Karpas-422 (cell line): ENCODE data around the gene SPRYD3. TPM values are rescaled to one million over a fixed set of nuclear protein-coding genes. Genes with fewer than 3 reads are reported as not detected.

ENCODE experiments used
- DNase-seq: peaks from one replicate; pipeline ENCODE4 v3.0.0-alpha.2; 2015
- H2AFZ ChIP-seq: fragments of 200-600 bp; sonication (generic); 2 replicates; pipeline ENCODE4 v1.6.1; 2014; ENCODE audit warnings: antibody characterized with exemption, low read length, mixed read lengths
- H3K27ac ChIP-seq: fragments of 200-600 bp; sonication (generic); 2 replicates; pipeline ENCODE4 v1.5.1; 2014; ENCODE audit warnings: mild to moderate bottlenecking, low read length, moderate library complexity
- H3K27me3 ChIP-seq: fragments of 200-600 bp; sonication (generic); 2 replicates; pipeline ENCODE4 v1.6.1; 2014; ENCODE audit warnings: low read length, mixed read lengths
- H3K36me3 ChIP-seq: fragments of 200-600 bp; sonication (generic); 2 replicates; pipeline ENCODE4 v1.6.1; 2014; ENCODE audit warnings: low read length, mixed read lengths; ENCODE audit not compliant: insufficient read depth
- H3K4me1 ChIP-seq: fragments of 200-600 bp; sonication (generic); 2 replicates; pipeline ENCODE4 v1.6.1; 2014; ENCODE audit warnings: mild to moderate bottlenecking, low read length, mixed read lengths
- H3K4me2 ChIP-seq: fragments of 200-600 bp; sonication (generic); 2 replicates; pipeline ENCODE4 v1.6.1; 2014; ENCODE audit warnings: low read length, low read depth, mild to moderate bottlenecking; ENCODE audit not compliant: poor library complexity, severe bottlenecking
- H3K4me3 ChIP-seq: fragments of 200-600 bp; sonication (generic); 2 replicates; pipeline ENCODE4 v1.5.1; 2014; ENCODE audit warnings: mild to moderate bottlenecking, antibody characterized with exemption, low read length, mixed read lengths
- H3K79me2 ChIP-seq: fragments of 200-600 bp; sonication (generic); 2 replicates; pipeline ENCODE4 v1.6.1; 2014; ENCODE audit warnings: mild to moderate bottlenecking, low read length, mixed read lengths
- H3K9ac ChIP-seq: fragments of 200-600 bp; sonication (generic); 2 replicates; pipeline ENCODE4 v1.6.0; 2014; ENCODE audit warnings: low read length
- H3K9me2 ChIP-seq: fragments of 200-600 bp; sonication (generic), shearing (Covaris generic); replicated peaks from 2 replicates; pipeline ENCODE4 v1.6.0; 2014; ENCODE audit warnings: mild to moderate bottlenecking, low read length, moderate library complexity; ENCODE audit not compliant: insufficient read depth
- H3K9me3 ChIP-seq: fragments of 300-700, 200-600 bp; sonication (generic); 2 replicates; pipeline ENCODE4 v1.6.1; 2014; ENCODE audit warnings: low read length, mixed read lengths
- H4K20me1 ChIP-seq: fragments of 200-600 bp; sonication (generic); 2 replicates; pipeline ENCODE4 v1.6.1; 2014; ENCODE audit warnings: mild to moderate bottlenecking, antibody characterized with exemption, low read length, low read depth; ENCODE audit not compliant: insufficient read depth
- total RNA-seq: library from RNA; depleted of rRNA; stranded (reverse); fragments of >200 nt; shearing (Covaris generic); gene quantifications from 2 replicates; pipeline ENCODE4 v1.2.3, GENCODE V29; 2014; ENCODE audit warnings: low replicate concordance

SPRYD3 gene
- total RNA-seq, 1 experiment from 2014 or later = 11.1 TPM

- no peak overlapping the region for H3K27ac ChIP-seq
- no peak for DNase-seq
- no peak overlapping the region for H3K4me2 ChIP-seq
- H3K36me3 ChIP-seq = no peaks in the 10 kb centered on the region
- H3K27me3 ChIP-seq = no peaks in the 10 kb centered on the region
- H3K9me3 ChIP-seq = no peaks in the 10 kb centered on the region
- H2AFZ ChIP-seq = no peak overlapping the region
- no peaks in the 10 kb centered on the region for H3K9me2 ChIP-seq
- H4K20me1 ChIP-seq = no peaks in the 10 kb centered on the region; the same call in 1 of the 2 replicates
- no peaks in the 10 kb centered on the region for H3K79me2 ChIP-seq
- H3K9ac ChIP-seq = 0 out of 2 replicates have a peak overlapping the region, but pooled peaks have one; percentile 13
- H3K4me1 ChIP-seq = peaks cover 7% of the 10 kb centered on the region
- no peak overlapping the region for H3K4me3 ChIP-seq
Observed at GRCh38 chr12:53063708-53064612, 15.2 kb downstream of the SPRYD3 start.

DNA sequence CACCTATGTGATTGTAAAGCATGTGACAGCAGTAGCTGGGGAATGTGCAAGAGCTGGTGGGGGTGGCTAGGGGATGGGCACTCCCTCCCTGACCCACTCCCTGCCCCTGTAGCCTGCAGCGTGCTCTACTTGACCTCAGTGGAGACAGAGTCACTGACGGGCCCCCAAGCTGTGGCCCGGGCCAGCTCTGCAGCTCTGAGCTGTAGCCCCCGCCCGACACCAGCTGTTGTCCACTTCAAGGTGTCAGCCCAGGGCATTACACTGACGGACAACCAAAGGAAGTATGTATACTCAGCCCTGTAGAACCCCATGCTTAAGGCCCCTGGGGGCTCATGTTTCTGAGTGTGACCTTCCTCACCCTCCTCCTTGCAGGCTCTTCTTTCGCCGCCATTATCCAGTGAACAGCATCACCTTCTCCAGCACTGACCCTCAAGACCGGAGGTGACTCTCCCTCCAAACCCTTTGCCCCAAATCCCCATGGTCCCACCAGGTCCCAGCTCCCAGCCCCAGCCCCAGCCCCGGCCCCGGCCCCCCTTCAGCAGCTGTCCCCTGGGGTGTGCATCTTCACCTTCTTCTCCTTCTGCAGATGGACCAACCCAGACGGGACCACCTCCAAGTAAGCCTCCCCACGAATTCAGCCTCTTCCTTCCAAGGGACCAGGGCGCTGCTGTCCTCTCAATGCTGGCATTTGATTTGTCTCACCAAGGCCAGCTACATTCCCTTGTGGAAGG is 16.0 kb downstream of the SPRYD3 start:
- H3K9me2 ChIP-seq = no peaks in the 10 kb centered on the region
- no peaks in the 10 kb centered on the region for H3K36me3 ChIP-seq
- no peak overlapping the region for H3K4me2 ChIP-seq
- DNase-seq = no peak
- H3K9ac ChIP-seq = no peak overlapping the region
- no peaks in the 10 kb centered on the region for H3K79me2 ChIP-seq
- no peak overlapping the region for H2AFZ ChIP-seq
- no peaks in the 10 kb centered on the region for H3K9me3 ChIP-seq
- H3K4me3 ChIP-seq = no peak overlapping the region
- H3K4me1 ChIP-seq = peaks cover 7% of the 10 kb centered on the region
- H4K20me1 ChIP-seq = no peaks in the 10 kb centered on the region; the same call in 1 of the 2 replicates
- no peaks in the 10 kb centered on the region for H3K27me3 ChIP-seq
- H3K27ac ChIP-seq = no peak overlapping the region

DNA sequence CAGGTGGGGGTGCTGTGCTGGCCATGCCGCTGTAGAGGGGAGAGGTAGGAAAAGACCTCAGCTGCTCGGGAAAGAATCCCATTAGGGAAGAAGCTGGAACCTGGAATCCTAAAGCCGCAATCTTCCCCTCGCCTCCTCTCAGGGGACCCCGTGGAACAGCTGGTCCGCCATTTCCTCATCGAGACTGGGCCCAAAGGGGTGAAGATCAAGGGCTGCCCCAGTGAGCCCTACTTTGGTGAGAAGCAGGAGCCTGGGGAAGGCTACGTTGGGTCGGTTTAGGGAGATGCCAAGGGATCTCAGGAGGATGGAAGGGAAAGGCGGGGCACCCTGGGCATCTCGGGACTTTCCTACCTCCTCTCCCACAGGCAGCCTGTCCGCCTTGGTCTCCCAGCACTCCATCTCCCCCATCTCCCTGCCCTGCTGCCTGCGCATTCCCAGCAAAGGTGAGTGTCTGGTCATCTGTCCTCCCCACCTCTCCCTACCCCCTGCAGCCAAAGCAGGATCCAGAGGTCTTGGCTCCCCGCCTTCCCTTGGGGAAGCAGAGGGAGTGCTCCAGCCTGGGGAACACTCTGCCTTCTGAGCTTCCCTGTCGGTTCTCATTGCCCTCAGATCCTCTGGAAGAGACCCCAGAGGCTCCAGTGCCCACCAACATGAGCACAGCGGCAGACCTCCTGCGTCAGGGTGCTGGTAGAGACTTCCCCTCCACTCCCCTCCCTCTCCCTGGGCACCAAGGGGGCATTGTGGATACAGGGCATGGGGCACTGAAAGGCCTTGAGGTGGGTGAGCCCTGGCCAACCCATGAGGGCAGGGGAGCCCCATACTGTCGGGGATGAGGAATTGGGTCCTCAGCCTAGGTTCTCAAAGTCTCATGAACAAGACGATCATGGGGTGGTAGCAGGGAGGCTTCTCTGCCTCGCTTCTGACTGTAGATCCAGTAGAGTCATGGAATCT is 16.9 kb downstream of the SPRYD3 start:
- Histone ChIP-seq H3K4me3 (no peak overlapping the region), H3K4me1 (peaks cover 7% of the 10 kb centered on the region), H3K9ac (no peak overlapping the region), H2AFZ (no peak overlapping the region), H3K79me2 (no peaks in the 10 kb centered on the region), H3K9me3 (no peaks in the 10 kb centered on the region), H3K27me3 (no peaks in the 10 kb centered on the region), H4K20me1 (no peaks in the 10 kb centered on the region; the same call in 1 of the 2 replicates), H3K36me3 (no peaks in the 10 kb centered on the region), H3K9me2 (no peaks in the 10 kb centered on the region), H3K27ac (no peak overlapping the region), H3K4me2 (no peak overlapping the region)
- no peak for DNase-seq

- H3K9ac ChIP-seq = no peak overlapping the region
- no peak overlapping the region for H3K4me3 ChIP-seq
- H3K9me3 ChIP-seq = no peaks in the 10 kb centered on the region
- no peaks in the 10 kb centered on the region for H3K27me3 ChIP-seq
- H2AFZ ChIP-seq = no peak overlapping the region
- no peak overlapping the region for H3K27ac ChIP-seq
- DNase-seq = peak; percentile 65
- H3K4me1 ChIP-seq = peaks cover 7% of the 10 kb centered on the region
- no peaks in the 10 kb centered on the region for H3K36me3 ChIP-seq
- no peaks in the 10 kb centered on the region for H3K79me2 ChIP-seq
- H3K9me2 ChIP-seq = no peaks in the 10 kb centered on the region
- H3K4me2 ChIP-seq = no peak overlapping the region
- H4K20me1 ChIP-seq = no peaks in the 10 kb centered on the region; the same call in 1 of the 2 replicates
Observed at GRCh38 chr12:53061404-53062010, 17.7 kb downstream of the SPRYD3 start.

DNA sequence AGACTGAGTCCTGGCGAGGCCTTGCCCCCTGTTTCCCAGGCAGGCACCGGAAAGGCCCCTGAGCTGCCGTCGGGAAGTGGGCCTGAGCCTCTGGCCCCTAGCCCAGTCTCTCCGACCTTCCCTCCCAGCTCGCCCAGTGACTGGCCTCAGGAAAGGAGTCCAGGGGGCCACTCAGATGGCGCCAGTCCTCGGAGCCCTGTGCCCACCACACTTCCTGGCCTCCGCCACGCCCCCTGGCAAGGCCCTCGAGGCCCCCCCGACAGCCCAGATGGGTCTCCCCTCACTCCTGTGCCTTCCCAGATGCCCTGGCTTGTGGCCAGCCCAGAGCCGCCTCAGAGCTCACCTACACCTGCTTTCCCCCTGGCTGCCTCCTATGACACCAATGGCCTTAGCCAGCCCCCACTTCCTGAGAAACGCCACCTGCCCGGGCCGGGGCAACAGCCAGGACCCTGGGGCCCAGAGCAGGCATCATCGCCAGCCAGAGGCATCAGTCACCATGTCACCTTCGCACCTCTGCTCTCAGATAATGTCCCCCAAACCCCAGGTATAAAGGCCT is 18.4 kb downstream of the SPRYD3 start:
- no peak for DNase-seq
- Histone ChIP-seq H3K36me3 (no peaks in the 10 kb centered on the region), H3K4me2 (no peak overlapping the region), H3K9ac (no peak overlapping the region), H3K9me3 (no peaks in the 10 kb centered on the region), H2AFZ (no peak overlapping the region), H3K79me2 (no peaks in the 10 kb centered on the region), H3K9me2 (no peaks in the 10 kb centered on the region), H4K20me1 (no peaks in the 10 kb centered on the region; the same call in 1 of the 2 replicates), H3K27me3 (no peaks in the 10 kb centered on the region), H3K4me3 (no peak overlapping the region), H3K4me1 (peaks cover 7% of the 10 kb centered on the region), H3K27ac (no peak overlapping the region)

- no peak overlapping the region for H3K4me3 ChIP-seq
- DNase-seq = no peak
- H3K9me3 ChIP-seq = no peaks in the 10 kb centered on the region
- H3K4me2 ChIP-seq = no peak overlapping the region
- no peak overlapping the region for H3K27ac ChIP-seq
- no peak overlapping the region for H3K9ac ChIP-seq
- H3K79me2 ChIP-seq = no peaks in the 10 kb centered on the region
- H2AFZ ChIP-seq = no peak overlapping the region
- no peaks in the 10 kb centered on the region for H3K9me2 ChIP-seq
- H3K4me1 ChIP-seq = peaks cover 7% of the 10 kb centered on the region
- H3K36me3 ChIP-seq = no peaks in the 10 kb centered on the region
- no peaks in the 10 kb centered on the region for H4K20me1 ChIP-seq
- H3K27me3 ChIP-seq = no peaks in the 10 kb centered on the region
Observed at GRCh38 chr12:53060064-53060720, 19.0 kb downstream of the SPRYD3 start.

GRCh38 chr12:53059434-53060063 is 19.6 kb downstream of the SPRYD3 start:
- Histone ChIP-seq H3K9ac (no peak overlapping the region), H3K36me3 (no peaks in the 10 kb centered on the region), H3K79me2 (no peaks in the 10 kb centered on the region), H3K4me1 (peaks cover 7% of the 10 kb centered on the region), H3K9me3 (no peaks in the 10 kb centered on the region), H3K4me2 (no peak overlapping the region), H3K9me2 (no peaks in the 10 kb centered on the region), H2AFZ (no peak overlapping the region), H4K20me1 (no peaks in the 10 kb centered on the region), H3K4me3 (no peak overlapping the region), H3K27me3 (no peaks in the 10 kb centered on the region), H3K27ac (no peak overlapping the region)
- no peak for DNase-seq
